ENCODE data around the gene MVB12B.

MVB12B gene

GRCh38 chr9:126521551-126521950, 194.9 kb downstream of the MVB12B start:
- H3K4me3 ChIP-seq (ENCODE audit: low read length): no peak overlapping the region
- DNase-seq (ENCODE audit: low read depth): no peak
- TF ChIP-seq CTCF (conservative IDR thresholded peaks at IDR 0.05; ENCODE audit: low read length): no peak

GRCh38 chr9:126521976-126522590, 195.5 kb downstream of the MVB12B start:
- H3K4me3 ChIP-seq (ENCODE audit: low read length): no peak overlapping the region
- no peak for TF ChIP-seq CTCF (conservative IDR thresholded peaks at IDR 0.05; ENCODE audit: low read length)
- DNase-seq (ENCODE audit: low read depth): no peak

- H3K4me3 ChIP-seq (ENCODE audit: low read length): no peak overlapping the region
- no peak for DNase-seq (ENCODE audit: low read depth)
- TF ChIP-seq CTCF (conservative IDR thresholded peaks at IDR 0.05; ENCODE audit: low read length): no peak
These were observed 196.2 kb downstream of the MVB12B start for GRCh38 chr9:126522612-126523356.

GRCh38 chr9:126523611-126524111, 197.0 kb downstream of the MVB12B start:
- no peak overlapping the region for H3K4me3 ChIP-seq (ENCODE audit: low read length)
- no peak for DNase-seq (ENCODE audit: low read depth)
- no peak for TF ChIP-seq CTCF (conservative IDR thresholded peaks at IDR 0.05; ENCODE audit: low read length)

GRCh38 chr9:126524353-126525077, 197.9 kb downstream of the MVB12B start:
- TF ChIP-seq CTCF (conservative IDR thresholded peaks at IDR 0.05; ENCODE audit: low read length): no peak
- DNase-seq (ENCODE audit: low read depth): no peak

GRCh38 chr9:126526218-126527108, 199.8 kb downstream of the MVB12B start:
- no peak overlapping the region for H3K4me3 ChIP-seq (ENCODE audit: low read length)
- DNase-seq (ENCODE audit: low read depth): no peak
- no peak for TF ChIP-seq CTCF (conservative IDR thresholded peaks at IDR 0.05; ENCODE audit: low read length)

More at GRCh38 chr9:126524353-126525077, 197.9 kb downstream of the MVB12B start:
- no peak overlapping the region for H3K4me3 ChIP-seq (ENCODE audit: low read length)

Measured in AG10803 (cell line).